ENCODE measurements around the gene ACTN4.

DNA sequence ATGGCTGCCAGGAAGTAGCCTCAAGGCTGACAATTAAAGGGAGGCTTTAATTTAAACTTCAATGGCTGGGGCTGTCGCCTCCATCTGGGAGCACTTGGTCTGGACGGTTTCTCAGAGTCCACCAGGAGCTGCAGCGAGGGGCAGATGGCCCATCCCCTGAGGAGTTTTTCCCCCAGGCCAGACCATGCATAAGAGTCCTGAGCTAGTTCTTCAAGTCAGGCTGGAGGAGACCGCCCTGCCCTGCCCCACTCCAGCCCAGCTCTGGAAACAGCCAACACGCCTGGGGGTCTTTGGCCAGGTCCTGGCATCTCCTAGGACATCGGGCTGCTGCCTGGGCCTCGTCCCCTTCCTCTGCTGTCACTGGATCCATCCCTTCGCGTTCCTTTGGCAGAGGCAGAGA is 5.3 kb upstream of the ACTN4 start:
- no peak for TF ChIP-seq NFYB (IDR thresholded peaks at IDR 0.05; ENCODE audit: insufficient read depth, low read depth, low read length)
- no peak for TF ChIP-seq MXI1 (IDR thresholded peaks at IDR 0.05; ENCODE audit: low read depth, low read length)
- TF ChIP-seq POLR2AphosphoS5 (IDR thresholded peaks at IDR 0.05; ENCODE audit: low read length) = no peak

Measured in GM12878 (cell line).